ENCODE data around the gene CCDC149. TPM values are rescaled to one million over a fixed set of nuclear protein-coding genes. Genes with fewer than 3 reads are reported as not detected.

The CCDC149 gene
- total RNA-seq, 2 experiments from 2014 or later, result 0.25 to 0.69 TPM

GRCh38 chr4:24917076-24917856 lies 4.4 kb upstream of the CCDC149 start:
- Histone ChIP-seq H3K4me3 (ENCODE audit: low read length) (no peak overlapping the region), H3K27ac (ENCODE audit: low read depth in 1 of 2, low read length in 2 of 2) (no peak overlapping the region), H3K4me1 (ENCODE audit: insufficient read depth, low read length) (no peaks in the 10 kb centered on the region), H3K36me3 (ENCODE audit: insufficient read depth, low read length) (no peaks in the 10 kb centered on the region), H3K9me3 (ENCODE audit: control insufficient read depth in 1 of 2, insufficient read depth in 1 of 2, low read length in 2 of 2) (peaks cover 8 to 18% of the 10 kb centered on the region in 2 experiments), H3K27me3 (ENCODE audit: control insufficient read depth in 1 of 2, insufficient read depth in 2 of 2, low read length in 2 of 2) (peaks cover 15 to 17% of the 10 kb centered on the region in 2 experiments)
- Mint-ChIP-seq H3K9me3 (peaks cover 10% of the 10 kb centered on the region), H3K4me1 (ENCODE audit: low read depth) (no peaks in the 10 kb centered on the region), H3K4me3 (no peak overlapping the region), H3K27me3 (peaks cover 53% of the 10 kb centered on the region), H3K36me3 (ENCODE audit: low read depth) (no peaks in the 10 kb centered on the region), H3K27ac (no peak overlapping the region)
- DNase-seq (no peak), ATAC-seq (ENCODE audit: poor library complexity) (no peak)
- CTCF ChIA-PET, result no interaction called here
- intact Hi-C loops (cut with DNase I, micrococcal nuclease), result no loop called here
- POLR2A ChIA-PET, result no interaction called here
- TF ChIP-seq CTCF (IDR thresholded peaks at IDR 0.05), result no peak

- no peak for ATAC-seq (ENCODE audit: poor library complexity)
- H3K4me1 Mint-ChIP-seq (ENCODE audit: low read depth), result peaks cover 5% of the 10 kb centered on the region
- H3K27ac Mint-ChIP-seq, result no peak overlapping the region
- H3K4me3 ChIP-seq (ENCODE audit: low read length), result no peak overlapping the region
- H3K4me1 ChIP-seq (ENCODE audit: insufficient read depth, low read length), result no peaks in the 10 kb centered on the region
- H3K9me3 Mint-ChIP-seq, result peaks cover 4% of the 10 kb centered on the region
- ChIA-PET CTCF (no interaction called here), POLR2A (no interaction called here)
- peaks cover 68% of the 10 kb centered on the region for H3K27me3 Mint-ChIP-seq
- no peak overlapping the region for H3K27ac ChIP-seq (ENCODE audit: low read depth in 1 of 2, low read length in 2 of 2)
- H3K36me3 Mint-ChIP-seq (ENCODE audit: low read depth), result no peaks in the 10 kb centered on the region
- TF ChIP-seq CTCF (IDR thresholded peaks at IDR 0.05), result no peak
- H3K4me3 Mint-ChIP-seq, result no peak overlapping the region
- intact Hi-C loops (cut with DNase I, micrococcal nuclease), result no loop called here
- peaks cover 3 to 19% of the 10 kb centered on the region in 2 experiments for H3K9me3 ChIP-seq (ENCODE audit: control insufficient read depth in 1 of 2, insufficient read depth in 1 of 2, low read length in 2 of 2)
- H3K27me3 ChIP-seq (ENCODE audit: control insufficient read depth in 1 of 2, insufficient read depth in 2 of 2, low read length in 2 of 2), result peaks cover 23% of the 10 kb centered on the region in 2 experiments
- H3K36me3 ChIP-seq (ENCODE audit: insufficient read depth, low read length), result no peaks in the 10 kb centered on the region
- DNase-seq, result no peak
Measured at GRCh38 chr4:24915121-24915922, 2.5 kb upstream of the CCDC149 start.

GRCh38 chr4:24914460-24914859 lies 1.6 kb upstream of the CCDC149 start:
- Histone ChIP-seq H3K4me3 (ENCODE audit: low read length) (no peak overlapping the region), H3K4me1 (ENCODE audit: insufficient read depth, low read length) (no peaks in the 10 kb centered on the region), H3K27me3 (ENCODE audit: control insufficient read depth in 1 of 2, insufficient read depth in 2 of 2, low read length in 2 of 2) (peaks cover 23% of the 10 kb centered on the region in 2 experiments), H3K36me3 (ENCODE audit: insufficient read depth, low read length) (no peaks in the 10 kb centered on the region), H3K9me3 (ENCODE audit: control insufficient read depth in 1 of 2, insufficient read depth in 1 of 2, low read length in 2 of 2) (peaks cover 0 to 18% of the 10 kb centered on the region in 2 experiments), H3K27ac (ENCODE audit: low read depth in 1 of 2, low read length in 2 of 2) (no peak overlapping the region)
- POLR2A ChIA-PET, result interaction anchor here (0.7 kb wide), 1 partner anchor 20 kb away, joined by 3 read pairs; no protein-coding TSS in a partner anchor
- peaks cover 74% of the 10 kb centered on the region for H3K27me3 Mint-ChIP-seq
- TF ChIP-seq CTCF (IDR thresholded peaks at IDR 0.05), result no peak
- H3K36me3 Mint-ChIP-seq (ENCODE audit: low read depth), result no peaks in the 10 kb centered on the region
- no peak overlapping the region for H3K4me3 Mint-ChIP-seq
- CTCF ChIA-PET, result interaction anchor here (0.7 kb wide), 1 partner anchor 96 kb away, joined by 3 read pairs; no protein-coding TSS in a partner anchor
- intact Hi-C loops (cut with DNase I, micrococcal nuclease), result no loop called here
- peaks cover 5% of the 10 kb centered on the region for H3K4me1 Mint-ChIP-seq (ENCODE audit: low read depth)
- H3K9me3 Mint-ChIP-seq, result peaks cover 3% of the 10 kb centered on the region
- ATAC-seq (ENCODE audit: poor library complexity) (no peak), DNase-seq (no peak)
- no peak overlapping the region for H3K27ac Mint-ChIP-seq

All from CD4-positive, alpha-beta T cell (primary cell).